SK-N-MC (cell line): Measurements from ENCODE around the gene ALKBH6.

Source experiments
- EZH2 ChIP-seq: fragments of 200-600 bp; sonication (generic); IDR thresholded peaks from one replicate; pipeline ENCODE4 v1.6.1; 2017; ENCODE audit warnings: antibody characterized with exemption
- FOXP2 ChIP-seq: optimal IDR thresholded peaks from 2 replicates; pipeline ENCODE3; 2011; ENCODE audit warnings: mild to moderate bottlenecking, moderate library complexity; ENCODE audit not compliant: insufficient read depth; ENCODE audit errors: extremely low read length, control extremely low read depth
- POLR2AphosphoS5 ChIP-seq: IDR thresholded peaks from 2 replicates; pipeline ENCODE4 v1.6.1; 2012; ENCODE audit warnings: mild to moderate bottlenecking, low read depth, low read length, borderline replicate concordance

GRCh38 chr19:36009633-36010379, 4.2 kb downstream of the ALKBH6 start:
- TF ChIP-seq EZH2, result no peak
- no peak for TF ChIP-seq POLR2AphosphoS5
- TF ChIP-seq FOXP2, result no peak
